Measurements from ENCODE around the gene FNDC3B.

The FNDC3B gene

DNA sequence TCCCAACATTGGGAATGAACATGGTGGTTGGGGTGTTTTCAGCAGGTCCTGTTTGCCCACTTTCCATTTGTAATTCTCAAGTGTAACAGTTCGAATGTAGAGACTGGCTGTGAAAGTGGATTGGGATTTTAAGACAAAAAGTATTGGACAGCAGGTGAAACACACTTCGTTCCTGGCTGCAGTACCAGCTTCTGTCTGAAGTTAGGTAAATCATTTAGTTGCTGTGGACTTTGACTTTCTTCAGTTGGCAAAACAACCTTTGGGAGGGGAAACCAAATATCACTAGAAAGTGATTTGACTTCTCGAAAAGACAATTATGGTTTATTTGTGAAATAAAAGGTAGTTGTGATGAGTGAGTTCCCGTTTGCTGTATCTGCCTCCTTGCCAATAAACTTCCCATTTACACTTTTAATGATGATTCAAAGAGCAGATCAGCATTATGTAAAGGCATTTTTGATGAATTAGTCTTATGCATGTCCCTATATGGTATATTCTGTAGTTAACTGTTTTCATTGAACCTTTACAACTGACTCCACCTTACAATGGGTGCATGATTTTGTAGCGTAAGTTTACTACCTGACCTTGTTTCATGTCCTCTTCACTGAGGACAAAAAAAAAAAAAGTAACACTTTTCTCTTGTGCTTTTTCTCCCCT is 34.0 kb downstream of the FNDC3B start:
- DNase-seq (ENCODE audit: low read depth), result no peak

- no peak for DNase-seq (ENCODE audit: low read depth)
These were observed 34.7 kb downstream of the FNDC3B start for GRCh38 chr3:172074032-172074431.

GRCh38 chr3:172074586-172074985 is 35.2 kb downstream of the FNDC3B start:
- DNase-seq (ENCODE audit: low read depth), result no peak

GRCh38 chr3:172076212-172076611 is 36.8 kb downstream of the FNDC3B start:
- DNase-seq (ENCODE audit: low read depth), result no peak

- no peak for DNase-seq (ENCODE audit: low read depth)
These were observed 37.9 kb downstream of the FNDC3B start for GRCh38 chr3:172077197-172077757.

GRCh38 chr3:172078244-172078643 is 38.9 kb downstream of the FNDC3B start:
- no peak for DNase-seq (ENCODE audit: low read depth)

GRCh38 chr3:172078721-172079120 is 39.3 kb downstream of the FNDC3B start:
- no peak for DNase-seq (ENCODE audit: low read depth)

GRCh38 chr3:172079326-172079976 is 40.1 kb downstream of the FNDC3B start:
- DNase-seq (ENCODE audit: low read depth), result no peak

- DNase-seq (ENCODE audit: low read depth), result no peak
These were observed 41.1 kb downstream of the FNDC3B start for GRCh38 chr3:172080503-172080902.

DNA sequence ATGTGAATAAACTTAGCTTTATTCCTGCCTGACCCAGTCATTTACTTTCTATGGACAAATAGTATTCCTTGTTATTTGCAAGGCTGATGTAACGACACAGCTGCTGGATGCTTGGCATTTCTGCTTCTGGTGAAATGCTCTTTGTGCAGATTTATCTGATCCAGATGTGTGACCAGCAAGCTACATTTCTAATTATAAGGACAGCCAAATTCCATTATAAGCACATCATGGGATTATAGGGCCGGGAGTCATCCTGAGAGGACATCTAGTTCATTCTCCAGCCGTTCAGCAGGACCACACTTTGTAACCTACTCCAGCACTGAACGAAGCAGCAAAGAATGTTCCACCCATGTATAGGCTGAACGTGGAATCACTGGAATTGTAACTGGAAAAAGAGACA is 42.9 kb downstream of the FNDC3B start:
- no peak for DNase-seq (ENCODE audit: low read depth)

DNA sequence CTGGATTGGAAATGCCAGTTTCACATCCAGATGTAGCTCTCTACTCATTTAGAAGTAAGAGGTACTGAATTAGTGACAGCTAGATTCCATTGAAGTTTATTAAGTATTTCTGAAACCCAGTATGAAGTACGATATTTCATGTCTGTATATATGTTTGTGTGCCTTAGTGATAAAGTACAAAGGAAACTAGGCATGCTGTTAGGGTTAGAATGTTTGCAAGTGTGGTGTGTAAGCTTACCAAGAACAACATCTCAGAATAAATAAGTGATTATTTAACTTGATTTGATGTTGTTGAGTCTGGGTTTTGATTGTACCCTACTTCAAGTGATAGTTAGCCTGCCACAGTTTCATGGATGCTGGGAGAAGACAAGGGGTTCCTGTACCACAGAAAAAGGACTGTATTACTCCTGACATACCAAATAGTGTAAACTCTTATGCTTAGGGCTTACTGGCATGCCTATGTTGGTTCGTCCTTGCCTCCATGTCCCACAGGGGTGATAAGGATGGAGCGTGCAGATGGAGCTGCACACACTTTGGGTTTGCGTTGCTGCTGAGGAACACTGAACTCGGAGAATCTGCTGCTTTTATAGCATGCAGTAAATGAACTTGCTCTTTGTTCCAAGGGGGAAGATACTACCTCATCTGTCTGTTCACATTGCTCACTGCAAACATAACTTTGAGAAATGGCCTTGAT is 43.6 kb downstream of the FNDC3B start:
- no peak for DNase-seq (ENCODE audit: low read depth)

DNA sequence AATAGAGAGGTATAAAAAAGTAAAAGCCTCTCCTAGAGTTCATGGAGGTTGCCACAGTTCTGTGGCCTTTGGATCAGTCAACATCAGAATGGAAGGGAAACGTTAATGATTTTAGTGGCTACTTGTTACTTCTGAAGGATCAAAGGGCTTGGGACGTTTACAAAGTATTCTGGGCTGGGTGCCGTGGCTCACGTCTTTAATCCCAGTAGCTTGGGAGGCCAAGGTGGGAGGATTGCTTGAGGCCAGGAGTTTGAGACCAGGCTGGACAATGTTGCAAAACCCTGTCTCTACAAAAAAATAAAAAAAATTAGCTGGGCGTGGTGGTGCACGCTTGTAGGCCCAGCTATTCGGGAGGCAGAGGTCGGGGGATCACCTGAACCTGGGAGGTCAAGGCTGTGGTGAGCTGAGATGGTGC is 44.6 kb downstream of the FNDC3B start:
- no peak for DNase-seq (ENCODE audit: low read depth)

DNA sequence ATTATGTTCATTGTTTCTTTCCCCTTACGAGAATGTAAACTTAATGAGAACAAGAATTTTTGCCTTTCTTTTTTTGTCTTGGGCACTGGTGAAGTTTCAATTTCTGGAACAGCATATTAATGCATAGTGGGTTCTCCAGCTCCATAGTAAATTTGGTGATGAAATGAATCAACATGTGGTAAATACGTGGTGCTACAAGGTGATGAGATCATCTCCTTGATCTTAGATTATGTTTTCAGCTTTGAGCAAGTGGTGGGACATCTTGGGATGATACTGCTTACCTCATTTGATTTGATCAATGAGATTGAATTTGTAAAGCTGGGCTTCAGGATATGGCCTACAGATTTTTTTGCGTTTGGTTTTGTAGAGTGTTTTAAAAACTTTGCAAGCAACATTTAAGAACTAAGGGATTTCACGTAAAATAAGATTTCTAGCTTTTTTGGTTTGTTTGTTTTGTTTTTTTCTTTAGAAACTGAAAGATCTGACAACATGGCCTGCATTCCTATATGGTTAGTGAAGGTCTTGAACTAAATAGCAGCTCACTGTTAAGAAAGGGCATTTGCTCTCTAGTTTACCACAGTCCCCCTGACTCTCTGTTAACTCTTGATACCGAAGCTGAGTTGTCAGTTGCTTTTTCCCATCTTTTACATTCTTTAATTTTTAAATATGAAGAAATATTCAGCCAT is 45.6 kb downstream of the FNDC3B start:
- DNase-seq (ENCODE audit: low read depth), result no peak

DNA sequence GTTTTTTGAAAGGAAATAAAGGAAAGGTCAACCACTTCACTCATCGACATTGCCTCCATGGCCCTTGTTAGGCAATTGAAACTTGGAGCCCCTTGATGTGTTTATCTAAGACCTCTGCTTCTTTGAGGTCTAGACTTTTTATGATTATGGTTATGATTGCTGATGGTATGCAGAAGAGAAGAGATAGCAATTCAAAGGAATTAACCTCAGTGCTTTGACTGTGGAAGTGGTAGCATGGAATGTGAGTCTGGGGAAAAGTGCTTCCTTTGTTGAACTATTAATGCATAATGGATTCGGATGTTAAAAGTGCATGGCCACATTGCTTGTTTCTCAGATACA is 46.1 kb downstream of the FNDC3B start:
- no peak for DNase-seq (ENCODE audit: low read depth)

DNA sequence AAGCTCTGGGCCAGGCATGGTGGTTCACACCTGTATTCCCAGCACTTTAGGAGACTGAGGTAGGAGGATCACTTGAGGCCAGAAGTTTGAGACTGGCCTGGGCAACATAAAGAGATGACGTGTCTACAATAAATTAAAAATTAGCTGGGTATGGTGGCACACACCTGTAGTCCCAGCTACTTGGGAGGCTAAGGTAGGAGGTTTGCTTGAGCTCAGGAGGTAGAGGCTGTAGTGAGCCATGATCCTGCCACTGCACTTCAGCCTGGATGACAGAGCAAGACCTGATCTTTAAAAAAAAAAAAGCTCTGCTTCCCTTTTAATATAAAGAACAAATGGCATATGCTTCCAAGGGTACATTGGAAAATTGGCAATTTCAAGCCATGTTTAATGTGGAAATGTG is 46.7 kb downstream of the FNDC3B start:
- DNase-seq (ENCODE audit: low read depth), result no peak

GRCh38 chr3:172087198-172087597 is 47.8 kb downstream of the FNDC3B start:
- no peak for DNase-seq (ENCODE audit: low read depth)

DNA sequence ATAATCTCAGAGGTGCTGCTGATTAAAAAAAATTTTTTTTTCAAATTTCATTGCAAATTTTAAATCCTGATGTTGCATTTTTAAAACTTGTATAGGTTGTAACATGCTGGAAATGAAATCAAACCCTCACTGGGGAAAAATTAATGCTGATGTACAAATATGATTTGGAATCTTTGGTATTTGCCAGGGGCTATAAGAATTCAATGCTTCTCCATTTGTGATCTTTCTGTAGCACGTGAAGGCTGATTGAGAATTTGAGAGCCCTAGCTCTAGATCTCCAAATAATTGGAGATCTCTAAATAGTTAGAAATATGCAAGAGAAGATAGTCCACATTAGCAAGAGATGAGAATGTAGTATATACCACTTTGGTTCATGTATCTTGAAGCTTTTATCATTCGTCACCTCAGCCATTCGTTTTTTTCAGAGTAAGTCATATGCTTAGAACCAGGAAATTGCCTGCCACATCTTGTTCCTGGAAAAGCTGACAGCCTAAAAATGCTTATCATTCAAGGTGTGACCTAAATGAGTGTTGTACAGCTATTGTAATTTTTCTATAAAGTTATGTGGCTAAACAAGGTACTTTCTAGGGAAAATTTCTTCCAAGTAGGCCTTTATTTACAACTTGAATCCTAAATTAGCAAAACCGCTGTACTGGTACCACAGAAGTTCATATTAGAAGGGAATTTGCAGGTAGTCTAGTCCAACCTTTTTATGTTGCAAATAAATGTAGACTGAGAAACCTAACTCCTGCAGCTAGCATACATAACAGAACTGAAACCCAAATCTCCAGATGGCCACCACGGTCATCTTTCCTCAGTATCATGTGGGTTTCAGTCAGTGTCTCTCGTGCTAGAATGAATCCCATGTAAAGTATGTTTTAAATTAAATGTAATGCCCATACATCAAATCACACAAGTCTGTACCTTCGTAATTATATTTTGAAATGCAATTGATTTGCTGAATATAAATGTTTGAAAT is 48.5 kb downstream of the FNDC3B start:
- no peak for DNase-seq (ENCODE audit: low read depth)

DNA sequence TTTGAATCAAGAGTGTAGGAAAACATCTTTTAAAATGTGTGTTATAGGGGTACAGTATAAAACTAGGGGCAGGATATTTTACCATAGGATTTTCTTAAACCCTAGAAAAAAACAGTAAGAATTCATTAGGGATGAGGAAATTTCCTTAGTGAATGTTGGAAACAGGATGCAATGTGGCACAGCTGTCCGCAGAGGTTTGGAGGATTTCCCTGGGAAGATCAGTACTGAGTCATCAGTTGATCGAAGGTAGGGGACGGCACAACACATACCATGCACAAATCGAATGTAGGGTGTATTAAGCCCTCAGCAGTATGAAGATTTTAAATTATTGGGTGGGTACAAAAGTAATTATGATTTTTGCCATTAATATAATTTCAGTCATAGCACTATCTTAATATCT is 49.9 kb downstream of the FNDC3B start:
- no peak for DNase-seq (ENCODE audit: low read depth)

- no peak for DNase-seq (ENCODE audit: low read depth)
These were observed 50.7 kb downstream of the FNDC3B start for GRCh38 chr3:172090035-172090434.

DNA sequence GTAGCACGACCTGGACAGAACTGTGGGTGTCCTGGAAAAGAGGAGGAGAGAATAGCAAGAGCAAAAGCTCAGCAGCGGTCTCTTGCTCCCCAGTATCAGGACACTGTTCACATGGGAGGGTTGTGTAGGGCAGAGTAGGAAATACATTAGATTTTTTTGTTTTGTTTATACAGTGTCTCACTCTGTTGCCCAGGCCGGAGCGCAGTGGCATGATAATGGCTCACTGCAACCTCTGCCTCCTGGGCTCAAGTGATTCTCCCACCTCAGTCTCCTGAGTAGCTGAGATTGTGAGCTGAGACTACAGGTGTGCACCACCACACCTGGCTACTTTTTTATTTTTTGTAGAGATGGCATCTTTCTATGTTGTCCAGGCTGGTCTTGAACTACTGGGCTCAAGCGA is 53.3 kb downstream of the FNDC3B start:
- no peak for DNase-seq (ENCODE audit: low read depth)

Measured in activated gamma-delta T cell treated with anti-CD3 and anti-CD28 coated beads, Interleukin-2, amount 50 U/mL, for 16 hours (primary cell).